NB4 (cell line): ENCODE data around the gene TTC4.

Source experiments
- DNase-seq: peaks from one replicate; pipeline ENCODE4 v3.0.0; 2010; ENCODE audit warnings: low read depth
- H3K4me3 ChIP-seq: one replicate; pipeline ENCODE4 v1.5.1; 2011; ENCODE audit warnings: mild to moderate bottlenecking, low read depth, low read length, moderate library complexity
- CTCF ChIP-seq: IDR thresholded peaks from one replicate; pipeline ENCODE4 v1.5.1; 2012; ENCODE audit warnings: low read depth, low read length
- MAX ChIP-seq: IDR thresholded peaks from 2 replicates; pipeline ENCODE4 v1.6.1; 2011; ENCODE audit warnings: low read depth, low read length
- MYC ChIP-seq: IDR thresholded peaks from 2 replicates; pipeline ENCODE4 v1.6.1; 2011; ENCODE audit warnings: low read depth, low read length
- POLR2A ChIP-seq: IDR thresholded peaks from 2 replicates; pipeline ENCODE4 v1.6.1; 2011; ENCODE audit warnings: mild to moderate bottlenecking; ENCODE audit not compliant: insufficient read length; ENCODE audit errors: extremely low read depth

The TTC4 gene

DNA sequence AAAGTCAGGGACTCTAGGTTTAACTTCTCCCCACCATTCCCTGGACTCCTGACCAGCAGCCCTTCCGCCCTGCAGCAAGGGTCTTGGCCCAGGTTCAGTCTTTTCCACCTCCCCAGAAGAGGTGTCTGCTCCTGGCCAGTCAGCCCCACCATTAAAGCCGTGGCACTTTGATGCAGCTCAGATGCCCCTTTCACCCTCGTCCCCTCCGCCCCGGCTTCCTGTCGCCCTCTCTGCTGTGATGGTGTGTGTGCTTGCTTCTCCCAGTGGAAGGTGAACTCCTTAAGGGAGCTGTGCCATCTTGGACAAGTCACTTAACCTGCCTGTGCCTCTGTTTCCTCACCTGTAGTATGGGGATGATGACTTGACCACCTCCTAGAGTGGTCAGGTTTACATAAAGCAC lies 17.8 kb upstream of the TTC4 start:
- H3K4me3 ChIP-seq, result no peak overlapping the region
- no peak for TF ChIP-seq POLR2A
- TF ChIP-seq CTCF, result no peak
- TF ChIP-seq MYC, result no peak
- TF ChIP-seq MAX, result no peak
- no peak for DNase-seq

GRCh38 chr1:54698346-54698745 lies 17.3 kb upstream of the TTC4 start:
- no peak overlapping the region for H3K4me3 ChIP-seq
- TF ChIP-seq CTCF (no peak), MAX (no peak), POLR2A (no peak), MYC (no peak)
- no peak for DNase-seq

DNA sequence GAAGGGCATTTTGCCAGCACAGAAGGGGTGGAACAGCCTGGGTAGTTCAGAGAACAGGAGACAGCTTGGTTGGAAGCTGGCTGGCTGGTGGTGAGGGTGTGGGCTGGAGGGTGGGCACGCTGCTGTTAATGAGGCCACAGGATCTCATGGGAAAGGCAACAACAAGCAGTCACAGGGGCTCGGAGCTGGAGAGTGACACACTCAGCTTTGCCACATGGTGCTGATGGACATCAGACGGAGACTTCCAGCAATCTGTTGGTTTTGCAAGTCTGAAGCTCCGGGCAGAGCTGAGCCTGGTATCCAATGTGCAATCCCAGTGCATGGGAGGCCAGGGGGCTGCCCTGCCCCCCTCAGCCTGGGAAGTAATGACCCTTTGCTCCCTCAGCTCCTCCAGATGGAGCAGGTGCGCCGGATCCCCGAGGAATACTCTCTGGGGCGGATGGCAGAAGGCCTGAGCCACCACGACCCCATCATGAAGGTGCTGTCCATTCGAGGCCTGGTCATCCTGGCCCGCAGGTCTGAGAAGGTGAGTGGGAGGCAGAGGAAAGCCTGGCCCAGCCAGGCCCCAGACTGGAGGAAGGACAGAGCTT lies 15.6 kb upstream of the TTC4 start:
- H3K4me3 ChIP-seq, result no peak overlapping the region
- no peak for DNase-seq
- TF ChIP-seq MAX, result no peak
- no peak for TF ChIP-seq POLR2A
- TF ChIP-seq CTCF, result no peak
- no peak for TF ChIP-seq MYC

DNA sequence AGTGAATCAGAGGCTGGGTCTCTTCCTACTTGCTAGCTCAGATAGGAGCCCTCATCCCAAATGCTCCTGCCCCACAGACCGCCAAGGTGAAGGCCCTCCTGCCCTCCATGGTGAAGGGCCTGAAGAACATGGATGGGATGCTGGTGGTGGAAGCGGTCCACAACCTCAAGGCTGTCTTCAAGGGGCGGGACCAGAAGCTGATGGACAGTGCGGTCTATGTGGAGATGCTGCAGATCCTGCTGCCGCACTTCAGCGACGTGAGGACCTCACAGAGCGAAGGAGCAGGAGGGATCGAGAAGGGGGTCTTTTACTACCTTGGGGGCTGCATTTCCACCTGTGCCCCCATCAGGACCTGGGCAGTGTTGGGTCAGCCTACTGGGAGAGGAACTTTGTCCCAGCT lies 14.6 kb upstream of the TTC4 start:
- no peak for DNase-seq
- TF ChIP-seq POLR2A, result no peak
- no peak for TF ChIP-seq MAX
- TF ChIP-seq MYC, result no peak
- TF ChIP-seq CTCF, result no peak
- no peak overlapping the region for H3K4me3 ChIP-seq

- DNase-seq, result no peak
- TF ChIP-seq MAX (no peak), CTCF (no peak), POLR2A (no peak), MYC (no peak)
- no peak overlapping the region for H3K4me3 ChIP-seq
These were observed 13.7 kb upstream of the TTC4 start for GRCh38 chr1:54701996-54702395.
